ENCODE results near the gene CHMP4A. TPM values are rescaled to one million over a fixed set of nuclear protein-coding genes. Genes with fewer than 3 reads are reported as not detected.

CHMP4A gene
- total and polyA plus RNA-seq, 2 of the 13 experiments (the other 11 are each of a cell fraction or from before 2014, with no cell fraction given): 83.6 to 113 TPM

- TF ChIP-seq, protein P1, sequence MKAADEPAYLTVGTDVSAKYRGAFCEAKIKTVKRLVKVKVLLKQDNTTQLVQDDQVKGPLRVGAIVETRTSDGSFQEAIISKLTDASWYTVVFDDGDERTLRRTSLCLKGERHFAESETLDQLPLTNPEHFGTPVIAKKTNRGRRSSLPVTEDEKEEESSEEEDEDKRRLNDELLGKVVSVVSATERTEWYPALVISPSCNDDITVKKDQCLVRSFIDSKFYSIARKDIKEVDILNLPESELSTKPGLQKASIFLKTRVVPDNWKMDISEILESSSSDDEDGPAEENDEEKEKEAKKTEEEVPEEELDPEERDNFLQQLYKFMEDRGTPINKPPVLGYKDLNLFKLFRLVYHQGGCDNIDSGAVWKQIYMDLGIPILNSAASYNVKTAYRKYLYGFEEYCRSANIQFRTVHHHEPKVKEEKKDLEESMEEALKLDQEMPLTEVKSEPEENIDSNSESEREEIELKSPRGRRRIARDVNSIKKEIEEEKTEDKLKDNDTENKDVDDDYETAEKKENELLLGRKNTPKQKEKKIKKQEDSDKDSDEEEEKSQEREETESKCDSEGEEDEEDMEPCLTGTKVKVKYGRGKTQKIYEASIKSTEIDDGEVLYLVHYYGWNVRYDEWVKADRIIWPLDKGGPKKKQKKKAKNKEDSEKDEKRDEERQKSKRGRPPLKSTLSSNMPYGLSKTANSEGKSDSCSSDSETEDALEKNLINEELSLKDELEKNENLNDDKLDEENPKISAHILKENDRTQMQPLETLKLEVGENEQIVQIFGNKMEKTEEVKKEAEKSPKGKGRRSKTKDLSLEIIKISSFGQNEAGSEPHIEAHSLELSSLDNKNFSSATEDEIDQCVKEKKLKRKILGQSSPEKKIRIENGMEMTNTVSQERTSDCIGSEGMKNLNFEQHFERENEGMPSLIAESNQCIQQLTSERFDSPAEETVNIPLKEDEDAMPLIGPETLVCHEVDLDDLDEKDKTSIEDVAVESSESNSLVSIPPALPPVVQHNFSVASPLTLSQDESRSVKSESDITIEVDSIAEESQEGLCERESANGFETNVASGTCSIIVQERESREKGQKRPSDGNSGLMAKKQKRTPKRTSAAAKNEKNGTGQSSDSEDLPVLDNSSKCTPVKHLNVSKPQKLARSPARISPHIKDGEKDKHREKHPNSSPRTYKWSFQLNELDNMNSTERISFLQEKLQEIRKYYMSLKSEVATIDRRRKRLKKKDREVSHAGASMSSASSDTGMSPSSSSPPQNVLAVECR (CRISPR knock-in tag; IDR thresholded peaks at IDR 0.05; ENCODE audit: borderline replicate concordance): peak; percentile 100
- TF ChIP-seq IRF2 (CRISPR knock-in tag; IDR thresholded peaks at IDR 0.05) (peak; percentile 99), ZNF512 (CRISPR knock-in tag; IDR thresholded peaks at IDR 0.05) (peak; percentile 87), GABPB1 (CRISPR knock-in tag; IDR thresholded peaks at IDR 0.05) (peak; percentile 99), CREB1 (IDR thresholded peaks at IDR 0.05) (peak; percentile 91), CREB1 (CRISPR knock-in tag; IDR thresholded peaks at IDR 0.05) (no peak), ZNF772 (CRISPR knock-in tag; IDR thresholded peaks at IDR 0.05) (peak; percentile 100), TSC22D2 (CRISPR knock-in tag; IDR thresholded peaks at IDR 0.05; ENCODE audit: borderline replicate concordance) (peak; percentile 95; the same call in 1 of the 2 replicates), SP5 (CRISPR knock-in tag; IDR thresholded peaks at IDR 0.05; ENCODE audit: borderline replicate concordance, low read depth) (no peak; the same call in 1 of the 2 replicates), ZNF264 (CRISPR knock-in tag; IDR thresholded peaks at IDR 0.05) (peak; percentile 91), HNF4A (CRISPR knock-in tag; IDR thresholded peaks at IDR 0.05) (no peak; the same call in 1 of the 2 replicates), NR2F1 (CRISPR knock-in tag; IDR thresholded peaks at IDR 0.05) (0 out of 4 replicates have a peak, but pooled peaks have one; percentile 5 to 11), RXRA (CRISPR knock-in tag; IDR thresholded peaks at IDR 0.05) (peak; percentile 92), ELF4 (CRISPR knock-in tag; IDR thresholded peaks at IDR 0.05; ENCODE audit: borderline replicate concordance) (peak; percentile 100), E2F5 (CRISPR knock-in tag; conservative IDR thresholded peaks at IDR 0.05) (peak; percentile 93), MBD4 (IDR thresholded peaks at IDR 0.05; ENCODE audit: borderline replicate concordance, low read length) (no peak), ZNF430 (CRISPR knock-in tag; IDR thresholded peaks at IDR 0.05) (peak; percentile 98)
- TF ChIP-seq, protein P2, sequence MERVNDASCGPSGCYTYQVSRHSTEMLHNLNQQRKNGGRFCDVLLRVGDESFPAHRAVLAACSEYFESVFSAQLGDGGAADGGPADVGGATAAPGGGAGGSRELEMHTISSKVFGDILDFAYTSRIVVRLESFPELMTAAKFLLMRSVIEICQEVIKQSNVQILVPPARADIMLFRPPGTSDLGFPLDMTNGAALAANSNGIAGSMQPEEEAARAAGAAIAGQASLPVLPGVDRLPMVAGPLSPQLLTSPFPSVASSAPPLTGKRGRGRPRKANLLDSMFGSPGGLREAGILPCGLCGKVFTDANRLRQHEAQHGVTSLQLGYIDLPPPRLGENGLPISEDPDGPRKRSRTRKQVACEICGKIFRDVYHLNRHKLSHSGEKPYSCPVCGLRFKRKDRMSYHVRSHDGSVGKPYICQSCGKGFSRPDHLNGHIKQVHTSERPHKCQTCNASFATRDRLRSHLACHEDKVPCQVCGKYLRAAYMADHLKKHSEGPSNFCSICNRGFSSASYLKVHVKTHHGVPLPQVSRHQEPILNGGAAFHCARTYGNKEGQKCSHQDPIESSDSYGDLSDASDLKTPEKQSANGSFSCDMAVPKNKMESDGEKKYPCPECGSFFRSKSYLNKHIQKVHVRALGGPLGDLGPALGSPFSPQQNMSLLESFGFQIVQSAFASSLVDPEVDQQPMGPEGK (CRISPR knock-in tag; IDR thresholded peaks at IDR 0.05): peak; percentile 95
- TF ChIP-seq, protein P3, sequence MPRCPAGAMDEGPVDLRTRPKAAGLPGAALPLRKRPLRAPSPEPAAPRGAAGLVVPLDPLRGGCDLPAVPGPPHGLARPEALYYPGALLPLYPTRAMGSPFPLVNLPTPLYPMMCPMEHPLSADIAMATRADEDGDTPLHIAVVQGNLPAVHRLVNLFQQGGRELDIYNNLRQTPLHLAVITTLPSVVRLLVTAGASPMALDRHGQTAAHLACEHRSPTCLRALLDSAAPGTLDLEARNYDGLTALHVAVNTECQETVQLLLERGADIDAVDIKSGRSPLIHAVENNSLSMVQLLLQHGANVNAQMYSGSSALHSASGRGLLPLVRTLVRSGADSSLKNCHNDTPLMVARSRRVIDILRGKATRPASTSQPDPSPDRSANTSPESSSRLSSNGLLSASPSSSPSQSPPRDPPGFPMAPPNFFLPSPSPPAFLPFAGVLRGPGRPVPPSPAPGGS (CRISPR knock-in tag; IDR thresholded peaks at IDR 0.05): peak; percentile 99
Observed at GRCh38 chr14:24195186-24196070, 17.9 kb downstream of the CHMP4A start, which contains the start of gene TM9SF1 (continued).

Measured in HepG2 (cell line).